Activated CD8-positive, alpha-beta memory T cell treated with anti-CD3 and anti-CD28 coated beads, Interleukin-2, amount 50 U/mL, for 1 hour (primary cell): ENCODE results near the gene CLRN3.

Source experiments
- DNase-seq: peaks from one replicate; pipeline ENCODE4 v3.0.0-alpha.2; 2020; ENCODE audit errors: extremely low read depth

Gene CLRN3

DNA sequence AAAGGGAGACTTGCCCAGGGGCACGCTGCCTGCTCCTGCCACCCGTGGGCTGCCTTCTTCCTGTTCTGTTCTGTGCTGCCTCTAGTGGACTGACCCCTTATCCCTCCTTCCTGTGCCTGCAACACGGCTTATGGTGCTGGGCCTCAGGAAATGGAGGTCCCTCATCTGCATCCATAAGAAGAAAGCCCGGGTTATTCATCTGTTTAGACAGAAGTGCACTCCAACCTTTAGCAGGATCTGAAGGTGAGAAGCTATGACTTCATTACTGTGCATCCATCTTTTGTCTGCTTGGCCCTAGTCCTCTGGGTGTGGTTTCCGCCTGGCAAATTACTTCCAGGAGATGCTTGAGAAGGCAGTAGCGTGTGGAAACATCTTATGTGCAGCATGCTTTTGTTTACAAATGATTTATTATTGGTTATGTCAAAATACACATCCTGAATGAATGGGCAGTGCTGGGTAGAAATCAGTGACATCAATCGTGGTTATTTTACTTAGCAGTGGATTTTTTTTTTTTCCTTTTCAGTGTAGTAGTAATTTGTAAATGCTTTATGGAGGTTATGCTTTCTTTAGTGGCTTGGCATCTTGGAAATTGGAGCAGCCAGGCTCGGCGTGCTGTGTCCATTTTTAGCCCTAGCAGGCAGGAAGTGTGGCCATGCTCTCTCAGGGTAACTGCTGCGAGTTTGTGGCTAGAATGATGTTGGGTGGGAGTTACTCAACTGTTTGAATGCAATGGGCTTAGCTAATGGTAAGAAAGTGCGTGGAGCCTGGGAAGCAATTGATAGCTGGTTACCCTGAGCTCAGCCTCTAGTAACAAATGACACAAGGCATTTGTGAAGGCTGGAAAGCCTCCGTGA is 26.9 kb upstream of the CLRN3 start:
- DNase-seq, result no peak

DNA sequence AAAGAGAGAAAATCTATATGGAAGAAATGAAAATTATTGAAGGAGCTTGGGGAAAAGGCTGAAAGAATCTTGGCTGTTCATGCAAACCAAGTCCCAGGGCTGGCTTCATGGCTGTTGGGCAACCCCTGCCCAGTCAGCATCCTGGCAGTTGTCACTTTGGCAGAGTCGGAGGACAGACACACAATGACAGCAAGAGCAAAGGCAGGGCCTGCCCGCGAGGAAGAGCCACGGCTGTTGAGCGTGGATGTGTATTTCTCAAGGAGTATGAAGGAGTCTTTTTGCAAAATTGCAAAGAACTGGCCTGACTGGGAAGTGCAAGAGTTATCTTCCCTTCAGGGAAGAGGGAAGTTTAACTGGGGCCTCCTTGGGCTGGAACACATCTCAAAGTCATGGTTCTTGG is 25.8 kb upstream of the CLRN3 start:
- DNase-seq, result no peak

DNA sequence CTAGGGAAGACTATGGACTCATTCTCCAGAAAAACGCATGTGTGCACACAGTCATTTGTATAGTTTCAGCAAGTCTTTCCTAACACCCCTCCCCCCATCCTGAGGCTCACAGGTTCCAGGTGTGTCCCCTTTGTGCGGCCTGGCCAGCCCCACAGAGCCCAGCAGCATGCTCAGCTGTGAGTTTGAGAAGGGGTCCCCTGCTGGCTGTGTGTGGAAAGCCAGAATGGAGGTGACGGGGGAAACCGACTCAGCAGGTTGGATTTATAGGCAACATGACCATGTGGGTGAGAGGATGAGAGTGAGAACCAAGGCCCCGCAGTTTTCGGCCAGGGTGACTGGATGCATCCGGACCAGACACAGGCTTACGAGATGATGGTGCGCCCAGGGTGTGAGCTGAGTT is 24.1 kb upstream of the CLRN3 start:
- DNase-seq, result no peak

DNA sequence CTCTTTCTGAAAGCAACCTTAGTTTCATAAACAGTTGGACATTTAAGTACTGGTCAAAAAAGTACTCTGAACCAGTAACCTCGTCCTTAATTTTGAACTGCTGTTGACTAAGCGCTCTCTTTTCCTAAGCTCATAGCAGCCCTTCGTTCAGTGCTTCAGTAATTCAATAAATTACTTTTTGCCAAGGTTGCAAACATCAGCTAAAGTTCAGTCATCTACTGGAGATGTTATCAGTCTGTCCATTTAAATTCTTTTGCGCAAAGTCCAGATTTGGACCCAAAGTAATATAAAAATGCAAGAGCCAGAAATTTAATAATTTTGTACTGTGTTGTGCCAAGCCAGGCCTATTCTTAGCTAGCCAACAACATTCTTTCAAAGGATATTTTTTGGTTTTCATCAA is 22.6 kb upstream of the CLRN3 start:
- no peak for DNase-seq

DNA sequence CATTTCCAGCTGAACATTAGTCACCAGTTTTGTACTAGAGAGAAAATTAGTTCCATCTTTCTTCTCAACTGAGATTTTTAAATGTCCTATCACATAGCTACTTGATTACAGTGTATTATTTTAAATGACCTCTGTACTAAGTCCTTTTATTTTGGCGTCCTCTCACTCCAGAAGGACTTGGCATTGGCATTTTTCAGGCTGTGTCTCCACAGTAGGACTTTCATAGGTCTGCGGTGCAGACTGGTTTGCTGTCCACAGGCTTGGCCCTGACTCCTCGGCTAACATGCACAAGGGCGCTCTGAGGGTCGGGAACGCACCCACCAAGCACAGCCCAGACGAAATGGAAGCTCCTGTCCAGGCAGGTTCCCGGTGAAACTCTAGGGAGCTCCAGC is 20.6 kb upstream of the CLRN3 start:
- DNase-seq, result no peak

DNA sequence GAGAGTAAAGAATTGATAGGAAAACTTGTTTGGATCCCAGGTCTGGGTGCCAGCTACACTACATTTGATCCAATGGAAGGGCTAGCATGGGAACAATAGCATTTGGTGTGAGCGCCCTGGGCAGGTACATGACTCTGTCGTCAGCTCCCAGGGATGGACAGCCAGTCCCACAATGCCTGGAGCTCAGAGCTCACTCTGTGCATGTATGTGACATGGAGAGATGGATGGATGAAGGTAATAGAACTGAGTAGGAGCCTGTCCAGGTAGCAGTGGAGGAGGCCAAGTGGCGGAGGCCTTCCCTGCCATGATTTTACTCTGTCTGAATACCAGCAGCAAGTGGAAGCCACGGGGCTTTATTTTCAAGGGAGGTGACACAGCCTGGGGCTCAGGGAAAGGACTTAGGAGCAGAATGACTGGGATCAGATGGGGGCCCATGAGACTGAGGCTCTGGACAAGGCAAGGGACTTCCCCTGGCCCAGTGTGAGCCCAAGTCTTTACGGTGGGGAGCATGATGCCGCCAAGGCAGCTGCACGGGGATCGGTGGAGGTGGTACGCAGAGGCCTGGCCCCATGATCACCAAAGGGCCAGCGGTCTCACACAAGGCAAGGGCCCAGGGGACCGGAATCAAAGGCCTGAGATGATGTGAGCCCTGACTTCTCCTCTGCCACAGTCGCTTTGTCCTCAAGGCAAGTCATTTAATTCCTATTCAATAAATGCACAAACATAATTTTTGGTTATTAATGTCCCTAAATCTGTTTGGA is 20.0 kb upstream of the CLRN3 start:
- no peak for DNase-seq

DNA sequence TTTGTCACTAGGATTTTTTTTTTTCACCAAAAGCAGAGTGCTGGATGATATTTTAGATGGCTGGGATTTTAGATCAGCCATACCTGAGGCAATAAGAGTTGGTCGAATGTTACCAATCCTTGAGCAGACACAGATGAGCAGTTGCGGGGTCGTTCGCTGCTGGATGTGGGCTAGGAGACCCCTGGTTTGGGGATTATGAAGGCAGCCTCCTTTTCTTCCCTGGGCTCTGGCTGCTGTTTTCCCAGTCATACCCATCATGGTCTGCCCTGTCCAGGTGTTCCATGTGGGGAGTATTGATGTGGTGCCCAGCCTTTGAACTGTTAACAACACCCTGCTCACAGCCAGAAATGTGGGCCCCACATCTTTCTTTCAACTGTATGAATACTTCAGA is 19.1 kb upstream of the CLRN3 start:
- no peak for DNase-seq

DNA sequence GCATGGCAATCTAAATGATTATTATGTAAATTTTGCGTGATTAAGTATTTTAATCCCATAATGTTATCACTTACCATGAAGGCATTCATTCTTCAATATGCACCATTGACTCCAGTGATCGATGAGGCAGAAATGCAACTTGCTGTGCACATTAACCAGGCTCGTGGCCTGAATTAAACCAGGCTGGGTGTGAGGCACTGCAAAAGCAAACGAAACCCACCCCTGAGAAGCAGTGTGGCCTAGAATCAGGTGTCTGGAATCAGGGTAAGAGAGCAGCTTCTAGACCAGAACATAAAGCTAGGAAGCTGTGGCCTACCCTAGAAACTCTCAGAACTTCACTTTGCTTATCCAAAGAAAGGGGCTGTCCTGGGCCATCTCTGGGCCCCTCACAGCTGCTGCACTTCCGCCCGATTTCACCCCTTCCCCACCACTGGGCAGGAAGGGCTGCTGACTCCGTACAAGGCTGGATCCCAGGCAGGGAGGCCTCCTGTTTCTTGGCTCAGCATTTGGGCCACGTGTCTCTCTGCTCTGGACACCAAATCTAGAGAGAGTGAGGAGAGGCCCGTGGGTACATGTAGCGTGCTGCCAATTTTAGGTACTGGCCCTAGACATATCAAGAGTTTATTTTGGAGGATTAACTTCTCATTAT is 18.6 kb upstream of the CLRN3 start:
- no peak for DNase-seq

DNA sequence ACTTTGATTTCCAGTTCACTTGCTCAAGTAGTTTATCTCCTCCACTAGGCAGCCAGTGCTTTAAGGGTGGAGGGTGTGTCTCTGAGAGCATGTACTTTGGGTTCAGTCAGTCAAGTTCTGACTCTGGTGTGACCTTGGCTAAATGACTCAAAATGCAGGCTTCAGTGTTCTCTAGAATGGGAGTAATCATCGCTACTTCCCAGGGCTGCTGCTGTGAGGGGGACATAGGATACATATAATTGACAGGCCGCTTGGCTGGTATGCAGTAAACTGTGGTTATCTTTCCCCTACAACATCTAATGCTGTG is 17.7 kb upstream of the CLRN3 start:
- DNase-seq, result no peak

DNA sequence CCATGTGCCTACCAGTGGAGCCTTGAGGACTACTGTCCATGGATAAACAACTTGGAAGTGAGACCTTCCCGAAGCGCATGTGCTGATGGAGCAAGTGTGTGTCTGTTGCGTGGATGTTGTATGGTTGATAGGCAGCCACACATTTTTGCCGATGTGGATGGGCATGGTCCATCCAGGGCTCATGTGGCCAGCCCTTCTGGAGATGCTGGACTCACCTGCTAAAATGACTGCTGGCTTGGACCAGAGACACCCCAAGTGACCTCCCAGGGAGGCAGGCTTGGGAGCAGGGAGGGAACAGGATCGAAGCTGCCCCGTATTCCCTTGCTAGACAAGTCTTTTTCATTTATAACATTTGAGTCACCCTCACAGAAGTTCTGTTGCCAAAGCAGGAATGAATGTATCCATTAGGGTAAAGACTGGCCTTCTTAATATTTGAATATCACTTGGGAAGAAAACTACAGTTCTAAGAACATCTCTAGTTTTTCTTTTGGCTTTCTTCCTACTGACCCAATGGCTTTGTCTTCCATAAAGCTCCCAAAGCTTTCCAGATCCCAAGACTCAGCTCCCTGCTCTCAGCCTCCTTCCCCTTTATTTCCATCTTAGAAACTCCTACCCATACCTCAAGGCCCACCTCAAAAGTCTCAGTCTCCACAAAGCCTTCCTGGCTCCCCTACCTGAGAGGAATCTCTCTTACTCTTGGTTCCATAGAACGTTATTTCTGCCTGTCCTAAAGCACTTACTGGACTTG is 17.1 kb upstream of the CLRN3 start:
- DNase-seq, result no peak

DNA sequence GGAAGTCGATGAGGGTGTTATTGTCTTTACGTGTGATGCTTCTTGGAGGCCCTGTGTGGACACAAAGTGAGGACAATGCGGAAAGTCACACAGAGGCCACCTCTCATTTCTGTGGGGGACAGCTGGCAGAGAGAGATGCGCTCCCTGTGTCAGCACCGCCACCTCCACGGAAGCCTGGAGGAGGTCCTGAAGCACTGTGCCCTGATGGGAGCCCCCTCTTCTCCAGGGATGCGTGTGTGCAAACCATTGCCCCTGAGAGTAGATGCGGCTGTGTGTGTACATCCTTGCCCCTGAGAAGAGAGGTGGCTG is 16.2 kb upstream of the CLRN3 start:
- no peak for DNase-seq

DNA sequence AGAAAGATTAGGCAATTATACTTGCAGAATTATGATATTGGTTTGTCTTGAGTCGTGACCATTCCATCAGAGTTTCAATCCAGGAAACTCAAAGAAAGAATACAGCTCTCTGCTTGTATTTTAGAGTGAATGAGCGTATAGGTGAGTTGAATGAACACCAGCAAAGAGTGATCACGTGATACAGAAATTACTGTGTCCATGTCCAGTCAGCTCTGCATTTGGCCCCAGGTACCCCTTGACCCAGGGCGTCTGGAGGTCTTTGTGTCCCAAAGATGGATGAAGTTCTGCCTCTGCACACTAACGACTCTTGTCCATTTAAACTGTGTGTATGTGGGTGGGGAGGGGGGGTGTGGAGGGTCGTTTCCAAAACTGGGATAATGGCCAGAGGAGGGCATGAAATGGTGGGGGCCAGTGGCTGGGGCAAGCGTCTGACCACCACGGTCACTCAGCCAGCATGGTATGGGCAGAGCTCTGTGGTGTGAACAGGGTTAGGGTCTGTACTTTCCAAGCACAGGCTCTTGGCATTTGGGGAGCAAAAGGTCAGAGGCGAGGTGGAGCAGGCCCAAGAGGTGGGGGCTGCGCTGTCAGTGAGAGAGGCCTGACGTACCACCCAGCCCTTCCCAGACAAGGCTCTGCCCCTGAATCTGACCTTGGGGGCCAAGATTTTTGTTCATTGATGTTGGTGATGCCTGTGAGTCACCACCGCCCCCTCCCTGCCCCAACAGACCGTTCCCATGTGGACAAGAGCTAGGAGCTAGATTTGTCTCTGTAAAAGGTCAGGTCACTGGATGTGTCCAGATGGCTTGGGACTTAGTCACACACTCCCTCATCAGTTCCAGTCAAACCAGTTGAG is 15.6 kb upstream of the CLRN3 start:
- DNase-seq, result no peak

DNA sequence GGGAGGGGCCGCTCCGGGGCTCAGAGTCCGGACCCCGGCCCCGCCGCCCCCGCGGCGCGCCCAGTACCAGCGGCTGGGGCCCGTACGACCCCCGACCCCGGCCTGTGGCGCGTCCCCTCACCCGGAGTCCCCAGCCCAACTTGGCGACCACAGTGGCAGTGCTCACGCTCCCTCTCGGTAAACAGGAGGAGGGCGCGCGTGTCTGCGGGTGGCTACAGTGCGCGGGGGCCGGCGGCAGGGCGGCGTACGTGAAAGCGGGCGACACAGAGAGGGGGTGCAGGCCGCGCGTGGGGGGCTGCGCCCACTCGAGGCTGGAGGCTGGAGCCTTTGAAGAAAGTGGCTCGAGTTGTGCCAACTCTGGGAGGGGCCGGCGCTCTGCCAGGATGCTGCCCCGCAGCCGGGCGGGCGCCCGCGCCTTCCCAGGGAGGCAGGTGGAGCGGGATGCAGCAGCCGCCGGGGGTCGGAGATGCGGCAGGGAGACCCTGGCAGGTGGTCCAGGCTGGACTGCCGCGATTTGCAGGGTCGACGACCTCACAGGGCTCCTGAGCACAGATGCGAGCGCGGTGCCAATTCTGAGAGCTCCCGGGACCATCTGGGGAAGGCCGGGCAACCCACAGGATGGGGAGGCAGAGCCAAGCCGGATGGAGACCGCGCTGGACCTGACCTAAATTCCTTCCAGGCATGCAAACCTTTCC is 14.8 kb upstream of the CLRN3 start:
- DNase-seq, result no peak

DNA sequence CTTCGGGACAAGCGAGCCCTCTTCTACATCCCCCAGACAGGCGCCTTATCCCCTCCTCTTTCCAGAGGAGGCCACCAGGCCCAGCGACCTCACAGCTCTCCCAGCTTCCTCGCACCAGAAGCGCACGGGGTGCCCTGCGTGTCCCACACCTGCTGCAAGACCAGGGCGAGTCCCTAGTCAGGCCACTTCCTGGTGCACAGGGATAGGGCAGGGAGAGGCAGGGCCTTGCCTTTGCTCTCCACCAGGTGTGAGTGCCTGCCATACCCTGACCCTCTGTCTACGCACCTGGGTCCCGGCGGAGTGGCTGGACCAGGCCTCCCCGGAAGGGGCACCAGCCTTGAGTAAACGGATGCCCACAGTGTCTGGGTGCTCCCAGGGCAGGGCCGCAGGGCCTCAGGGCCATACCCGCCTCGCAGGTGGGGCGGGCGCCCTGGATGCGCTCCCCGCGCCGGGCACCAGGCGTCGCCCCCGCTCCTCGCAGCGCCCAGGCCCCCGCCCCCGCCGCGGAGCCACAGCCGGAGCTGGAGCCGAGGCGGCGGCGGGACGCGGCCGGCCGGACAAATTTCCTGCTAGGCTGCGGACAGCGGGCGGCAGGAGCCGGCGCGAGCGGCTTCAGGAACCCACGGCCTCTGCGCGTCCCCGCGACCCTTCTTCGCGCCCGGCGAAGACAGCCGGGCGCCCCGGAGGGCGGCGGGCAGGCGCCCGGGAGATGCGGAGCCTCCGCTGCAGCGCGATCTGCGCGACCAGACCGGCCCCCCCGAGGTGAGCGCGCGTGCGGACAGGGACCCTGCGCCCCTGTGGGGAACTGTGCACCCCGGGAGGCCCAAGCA is 14.0 kb upstream of the CLRN3 start, which contains the start of gene PTPRE:
Gene PTPRE (plus strand): TSS at position 556 of the 830 bp plus-strand sequence. CDS start 133,779 bp downstream, outside the sequence.
- no peak for DNase-seq

DNA sequence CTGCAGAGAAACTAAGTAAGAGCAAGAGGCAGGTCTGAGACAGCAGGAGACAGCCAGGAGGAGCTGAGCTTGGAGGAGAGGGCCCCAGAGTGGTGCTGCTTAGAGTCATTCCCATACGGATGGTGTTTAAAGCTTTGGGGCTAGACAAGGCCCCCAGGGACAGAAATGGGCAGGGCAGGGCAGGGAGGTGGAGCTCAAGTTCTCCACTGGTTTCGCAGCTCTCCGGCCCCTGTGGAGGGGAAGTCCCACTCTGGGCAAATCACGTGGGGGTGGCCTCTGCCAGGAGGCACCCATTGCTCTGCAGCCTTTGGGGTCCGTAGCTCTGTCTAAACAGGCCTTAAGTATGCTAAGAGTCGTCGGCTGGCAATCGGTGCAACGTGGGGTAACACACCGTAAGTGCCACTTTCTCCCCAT is 13.1 kb upstream of the CLRN3 start:
- DNase-seq, result no peak

DNA sequence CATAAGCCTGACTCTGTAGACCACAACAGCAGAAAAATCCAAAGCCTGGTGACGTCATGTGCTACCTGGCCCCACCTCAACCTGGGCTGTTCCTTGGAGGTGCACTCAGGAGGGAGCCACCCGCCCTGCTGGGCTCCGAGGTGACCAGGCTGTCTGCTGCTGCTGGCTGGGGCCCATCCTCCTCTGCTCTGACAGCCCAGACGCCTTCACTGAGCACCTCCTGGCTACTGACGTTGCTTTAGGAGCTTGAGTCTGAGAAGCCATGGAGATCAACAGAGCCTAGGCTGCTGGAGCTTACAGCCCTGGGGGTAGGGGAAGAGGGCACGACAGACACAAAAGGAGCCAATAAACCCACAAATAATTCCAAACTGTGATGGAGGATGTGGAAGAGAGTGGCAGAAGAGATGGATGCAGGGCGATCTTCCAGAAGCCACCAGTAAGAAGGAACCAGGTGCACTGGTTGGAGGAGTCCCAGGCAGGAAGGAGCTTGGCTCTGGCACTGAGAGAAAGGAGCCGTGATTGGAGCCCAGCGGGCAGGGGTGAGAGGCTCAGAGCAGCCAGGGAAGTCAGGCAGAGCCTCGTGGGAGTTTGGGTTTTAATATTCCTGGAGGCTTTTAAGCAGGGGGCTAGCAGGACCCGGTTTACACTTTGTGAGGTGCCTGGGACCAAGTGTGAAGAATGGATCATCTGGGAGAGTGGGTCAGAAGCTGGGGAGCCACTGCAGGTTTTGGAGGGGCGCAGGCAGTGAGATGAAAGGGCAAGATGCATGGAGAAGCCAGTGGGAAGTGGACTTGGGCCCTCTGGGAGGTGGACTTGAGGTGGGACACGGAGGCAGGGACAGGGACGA is 12.5 kb upstream of the CLRN3 start:
- DNase-seq, result no peak

DNA sequence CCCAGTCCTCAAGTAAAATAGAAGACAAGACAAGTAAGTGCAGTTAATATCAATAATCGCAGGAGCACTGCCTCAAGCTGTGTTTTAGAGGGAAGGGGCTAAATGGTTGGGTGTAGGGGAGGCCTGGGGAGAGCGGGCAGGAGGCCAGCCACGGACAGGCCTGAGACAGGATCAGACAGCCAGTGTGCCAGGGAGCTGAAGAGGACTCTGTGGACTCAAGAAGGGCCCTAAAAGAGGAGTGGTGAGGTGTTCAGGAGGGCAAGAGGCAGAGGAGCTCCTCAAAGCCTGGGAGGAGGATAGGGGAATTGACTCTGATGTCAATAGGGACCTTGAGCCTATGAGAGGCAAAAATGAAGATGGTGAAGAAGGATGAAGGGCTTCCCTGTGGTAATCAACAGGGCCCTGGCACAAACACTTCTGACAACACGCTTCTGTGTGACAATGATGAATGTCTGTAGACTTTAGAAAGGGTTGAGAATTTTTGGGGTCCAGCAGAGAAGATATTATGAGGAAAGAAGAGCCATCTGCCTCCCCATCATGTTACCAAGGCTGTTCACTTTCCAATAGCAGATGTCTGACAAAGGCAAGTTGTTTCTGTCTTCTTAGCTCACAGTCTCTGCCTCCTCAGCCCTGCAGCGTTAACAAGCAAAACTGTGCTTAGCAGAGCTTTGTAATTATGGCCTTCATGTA is 11.7 kb upstream of the CLRN3 start:
- DNase-seq, result no peak

DNA sequence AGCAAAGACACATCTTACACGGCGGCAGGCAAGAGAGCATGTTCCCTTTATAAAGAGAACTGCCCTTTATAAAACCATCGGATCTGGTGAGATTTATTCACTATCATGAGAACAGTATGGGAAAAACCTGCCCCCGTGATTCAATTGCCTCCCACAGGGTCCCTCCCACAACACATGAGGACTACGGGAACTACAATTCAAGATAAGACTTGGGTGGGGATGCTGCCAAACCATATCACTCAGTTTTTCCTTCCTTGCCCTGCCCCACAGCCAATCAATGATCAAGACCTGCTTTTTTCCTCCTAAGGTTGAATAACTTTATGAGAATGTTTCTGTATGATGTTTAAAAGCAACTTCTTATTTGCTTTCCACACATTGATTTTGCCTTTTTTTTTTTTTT is 11.0 kb upstream of the CLRN3 start:
- no peak for DNase-seq
